ENCODE results near the gene PHLDB2. TPM values are rescaled to one million over a fixed set of nuclear protein-coding genes. Genes with fewer than 3 reads are reported as not detected.

The PHLDB2 gene
- total RNA-seq, 4 donors from 2014 or later, result 81.6 to 171 (median 88.2) TPM

- WGBS, 2 donors, result 25 to 34% methylated on average over 7 of the region's 7 CpGs
Observed at GRCh38 chr3:111861391-111861790, 2.3 kb downstream of the PHLDB2 start.

GRCh38 chr3:111862415-111862814, 3.4 kb downstream of the PHLDB2 start:
- no peaks in the 10 kb centered on the region for H3K9me3 ChIP-seq
- H3K36me3 ChIP-seq, result no peaks in the 10 kb centered on the region
- TF ChIP-seq POLR2A (IDR thresholded peaks at IDR 0.05), result no peak
- TF ChIP-seq EP300 (IDR thresholded peaks at IDR 0.05), result no peak
- no peak for TF ChIP-seq CTCF (IDR thresholded peaks at IDR 0.05)
- no peaks in the 10 kb centered on the region for H3K27me3 ChIP-seq
- WGBS, 2 donors, result 53 to 57% methylated on average over 5 of the region's 5 CpGs
- H3K27ac ChIP-seq, result peak overlapping the region in 3 of 4 donors; percentile 89 to 98 (median 98)
- DNase-seq (ENCODE audit: low spot score in 2 of 2), result no peak
- peaks cover 0 to 69% (median 20%) of the 10 kb centered on the region in 4 donors for H3K4me1 ChIP-seq
- H3K4me3 ChIP-seq, result peak overlapping the region in 1 of 4 donors; percentile 69

More at GRCh38 chr3:111861391-111861790, 2.3 kb downstream of the PHLDB2 start:
- H3K27me3 ChIP-seq, result no peaks in the 10 kb centered on the region
- DNase-seq (ENCODE audit: low spot score in 2 of 2), result no peak
- TF ChIP-seq POLR2A (IDR thresholded peaks at IDR 0.05) (no peak), EP300 (IDR thresholded peaks at IDR 0.05) (peak in 1 of 2 donors; percentile 26), CTCF (IDR thresholded peaks at IDR 0.05) (no peak)
- H3K36me3 ChIP-seq, result no peaks in the 10 kb centered on the region
- peak overlapping the region; percentile 69 to 88 (median 78) for H3K4me3 ChIP-seq
- no peaks in the 10 kb centered on the region for H3K9me3 ChIP-seq
- H3K27ac ChIP-seq, result peak overlapping the region; percentile 89 to 98 (median 98)
- peaks cover 0 to 62% (median 20%) of the 10 kb centered on the region in 4 donors for H3K4me1 ChIP-seq

GRCh38 chr3:111862974-111863373, 3.9 kb downstream of the PHLDB2 start:
- H3K9me3 ChIP-seq, result no peaks in the 10 kb centered on the region
- TF ChIP-seq POLR2A (IDR thresholded peaks at IDR 0.05), result no peak
- no peak for TF ChIP-seq EP300 (IDR thresholded peaks at IDR 0.05)
- TF ChIP-seq CTCF (IDR thresholded peaks at IDR 0.05), result no peak
- DNase-seq (ENCODE audit: low spot score in 2 of 2), result no peak
- H3K4me1 ChIP-seq, result peaks cover 0 to 74% (median 22%) of the 10 kb centered on the region in 4 donors
- no peaks in the 10 kb centered on the region for H3K36me3 ChIP-seq
- H3K27me3 ChIP-seq, result no peaks in the 10 kb centered on the region
- H3K4me3 ChIP-seq, result no peak overlapping the region
- peak overlapping the region in 3 of 4 donors; percentile 89 to 98 (median 98) for H3K27ac ChIP-seq
- WGBS, 2 donors, result 37 to 43% methylated on average over 3 of the region's 3 CpGs

GRCh38 chr3:111863942-111864694, 5.1 kb downstream of the PHLDB2 start:
- Histone ChIP-seq H3K36me3 (no peaks in the 10 kb centered on the region), H3K4me1 (peaks cover 0 to 78% (median 27%) of the 10 kb centered on the region in 4 donors), H3K4me3 (no peak overlapping the region), H3K27me3 (no peaks in the 10 kb centered on the region), H3K27ac (peak overlapping the region; percentile 68 to 98 (median 94)), H3K9me3 (no peaks in the 10 kb centered on the region)
- no peak for DNase-seq (ENCODE audit: low spot score in 2 of 2)
- 34 to 38% methylated on average over 2 of the region's 2 CpGs for WGBS, 2 donors
- TF ChIP-seq EP300 (IDR thresholded peaks at IDR 0.05), result no peak
- no peak for TF ChIP-seq CTCF (IDR thresholded peaks at IDR 0.05)
- no peak for TF ChIP-seq POLR2A (IDR thresholded peaks at IDR 0.05)
